Ishikawa (cell line): ENCODE data around the gene CTH.

ENCODE experiments used
- CREB1 ChIP-seq: IDR thresholded peaks from 2 replicates; pipeline ENCODE4 v1.6.1; 2012; ENCODE audit warnings: low read depth
- EP300 ChIP-seq: IDR thresholded peaks from 2 replicates; pipeline ENCODE4 v1.6.1; 2012; ENCODE audit warnings: borderline replicate concordance
- MAX ChIP-seq: IDR thresholded peaks from 2 replicates; pipeline ENCODE4 v1.6.1; 2012
- RAD21 ChIP-seq: IDR thresholded peaks from 2 replicates; pipeline ENCODE4 v1.6.1; 2012; ENCODE audit warnings: low read depth
- REST ChIP-seq: IDR thresholded peaks from 2 replicates; pipeline ENCODE4 v1.6.1; 2012; ENCODE audit warnings: low read depth, mild to moderate bottlenecking
- TAF1 ChIP-seq: IDR thresholded peaks from 2 replicates; pipeline ENCODE4 v1.6.1; 2012; ENCODE audit warnings: low read depth, mild to moderate bottlenecking
- TCF12 ChIP-seq: IDR thresholded peaks from 2 replicates; pipeline ENCODE4 v1.6.1; 2012; ENCODE audit warnings: low read depth
- ZBTB7A ChIP-seq: IDR thresholded peaks from 2 replicates; pipeline ENCODE4 v1.6.1; 2012; ENCODE audit warnings: low read depth
- TF ChIP-seq, protein P1 (sequence below): IDR thresholded peaks from 2 replicates; pipeline ENCODE4 v1.6.1; 2012

DNA sequence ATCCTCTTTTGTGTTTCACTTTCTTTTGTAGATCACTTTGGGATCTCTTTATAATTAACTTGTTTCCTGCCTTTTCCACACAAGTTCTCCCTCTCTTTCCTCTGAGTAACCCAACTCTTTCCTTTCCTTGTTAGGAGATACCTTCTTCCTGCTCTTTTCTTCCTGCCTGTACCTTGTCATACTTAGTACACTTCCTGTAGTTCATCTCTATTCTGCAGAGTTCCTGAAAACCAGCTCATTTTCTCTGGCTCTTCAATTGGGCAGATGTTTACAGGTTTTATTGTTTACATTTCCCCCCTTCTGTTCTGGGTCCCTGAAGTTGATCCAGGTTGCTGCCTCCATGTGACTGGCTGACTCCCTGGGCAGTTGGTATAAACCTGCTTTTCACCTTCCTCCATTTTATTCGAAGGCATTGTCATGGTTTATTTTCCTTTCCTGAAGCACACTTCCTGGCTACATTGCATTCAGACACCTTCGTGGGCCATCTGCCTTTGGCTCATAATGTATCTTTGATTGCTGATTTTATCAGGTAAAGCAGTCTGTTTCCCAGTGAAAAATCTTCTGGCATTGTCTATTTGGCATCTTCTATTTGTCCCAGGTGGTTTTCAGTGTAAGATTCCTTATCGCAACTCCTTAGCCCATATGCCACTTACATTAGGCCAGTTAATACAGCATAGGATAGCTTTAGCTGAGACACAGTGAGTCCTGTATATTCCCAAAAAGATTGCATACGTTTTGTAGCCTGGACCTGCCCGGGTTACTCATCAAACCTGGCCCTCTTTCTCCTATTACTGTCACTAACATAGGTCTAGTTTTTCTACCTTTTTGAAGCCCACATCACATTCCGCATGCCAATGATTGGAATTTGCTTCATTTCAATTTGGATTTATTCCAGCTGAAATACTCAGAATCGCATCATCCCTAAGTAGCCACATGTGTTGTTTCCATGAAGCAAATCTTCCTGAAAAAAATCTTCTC, 15.4 kb downstream of the CTH start:
- TF ChIP-seq CREB1 (no peak), EP300 (no peak), REST (no peak), ZBTB7A (no peak), MAX (no peak), RAD21 (no peak), TAF1 (no peak), TCF12 (no peak)
- TF ChIP-seq, protein P1, sequence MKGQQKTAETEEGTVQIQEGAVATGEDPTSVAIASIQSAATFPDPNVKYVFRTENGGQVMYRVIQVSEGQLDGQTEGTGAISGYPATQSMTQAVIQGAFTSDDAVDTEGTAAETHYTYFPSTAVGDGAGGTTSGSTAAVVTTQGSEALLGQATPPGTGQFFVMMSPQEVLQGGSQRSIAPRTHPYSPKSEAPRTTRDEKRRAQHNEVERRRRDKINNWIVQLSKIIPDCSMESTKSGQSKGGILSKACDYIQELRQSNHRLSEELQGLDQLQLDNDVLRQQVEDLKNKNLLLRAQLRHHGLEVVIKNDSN: no peak
